HepG2 (cell line): ENCODE data around the gene OR2M4.

Source experiments
- POLR2AphosphoS5 ChIP-seq: IDR thresholded peaks from 2 replicates; pipeline ENCODE4 v1.6.1; 2012; ENCODE audit warnings: low read depth, low read length
- PRDM4 ChIP-seq: sonication (generic); formaldehyde crosslinking; IDR thresholded peaks from 2 replicates; pipeline ENCODE4 v1.9.0; 2021; ENCODE audit warnings: missing genetic modification reagents, borderline replicate concordance
- RELA ChIP-seq: sonication (generic); formaldehyde crosslinking; IDR thresholded peaks from 2 replicates; pipeline ENCODE4 v1.4.0; 2020; ENCODE audit warnings: missing genetic modification reagents
- ZBTB8A ChIP-seq: sonication (generic); formaldehyde crosslinking; IDR thresholded peaks from 2 replicates; pipeline ENCODE4 v1.4.0; 2020; ENCODE audit warnings: mild to moderate bottlenecking, low read depth, missing genetic modification reagents, borderline replicate concordance
- TF ChIP-seq, protein P1 (sequence below): sonication (generic); formaldehyde crosslinking; IDR thresholded peaks from 2 replicates; pipeline ENCODE4 v1.4.0; 2020; ENCODE audit warnings: missing genetic modification reagents, borderline replicate concordance

DNA sequence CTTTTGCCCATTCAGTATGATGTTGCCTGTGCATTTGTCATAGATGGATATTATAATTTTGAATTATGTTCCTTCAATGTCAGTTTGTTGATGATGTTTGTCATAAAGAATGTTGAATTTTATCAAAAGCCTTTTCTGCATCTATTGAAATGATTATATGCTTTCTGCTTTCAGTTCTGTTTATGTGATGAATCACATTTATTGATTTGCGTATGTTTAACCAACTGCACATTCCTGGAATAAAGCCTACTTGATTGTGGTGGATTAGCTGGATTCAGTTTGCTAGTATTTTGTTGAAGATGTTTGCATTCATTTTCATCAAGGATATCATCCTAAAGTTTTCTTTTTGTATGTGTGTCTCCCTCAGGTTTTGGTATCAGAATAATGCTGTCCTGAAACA is 5.7 kb upstream of the OR2M4 start:
- TF ChIP-seq RELA: no peak
- no peak for TF ChIP-seq PRDM4 (CRISPR knock-in tag)
- TF ChIP-seq, protein P1, sequence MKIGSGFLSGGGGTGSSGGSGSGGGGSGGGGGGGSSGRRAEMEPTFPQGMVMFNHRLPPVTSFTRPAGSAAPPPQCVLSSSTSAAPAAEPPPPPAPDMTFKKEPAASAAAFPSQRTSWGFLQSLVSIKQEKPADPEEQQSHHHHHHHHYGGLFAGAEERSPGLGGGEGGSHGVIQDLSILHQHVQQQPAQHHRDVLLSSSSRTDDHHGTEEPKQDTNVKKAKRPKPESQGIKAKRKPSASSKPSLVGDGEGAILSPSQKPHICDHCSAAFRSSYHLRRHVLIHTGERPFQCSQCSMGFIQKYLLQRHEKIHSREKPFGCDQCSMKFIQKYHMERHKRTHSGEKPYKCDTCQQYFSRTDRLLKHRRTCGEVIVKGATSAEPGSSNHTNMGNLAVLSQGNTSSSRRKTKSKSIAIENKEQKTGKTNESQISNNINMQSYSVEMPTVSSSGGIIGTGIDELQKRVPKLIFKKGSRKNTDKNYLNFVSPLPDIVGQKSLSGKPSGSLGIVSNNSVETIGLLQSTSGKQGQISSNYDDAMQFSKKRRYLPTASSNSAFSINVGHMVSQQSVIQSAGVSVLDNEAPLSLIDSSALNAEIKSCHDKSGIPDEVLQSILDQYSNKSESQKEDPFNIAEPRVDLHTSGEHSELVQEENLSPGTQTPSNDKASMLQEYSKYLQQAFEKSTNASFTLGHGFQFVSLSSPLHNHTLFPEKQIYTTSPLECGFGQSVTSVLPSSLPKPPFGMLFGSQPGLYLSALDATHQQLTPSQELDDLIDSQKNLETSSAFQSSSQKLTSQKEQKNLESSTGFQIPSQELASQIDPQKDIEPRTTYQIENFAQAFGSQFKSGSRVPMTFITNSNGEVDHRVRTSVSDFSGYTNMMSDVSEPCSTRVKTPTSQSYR (CRISPR knock-in tag): no peak
- no peak for TF ChIP-seq ZBTB8A (CRISPR knock-in tag)
- TF ChIP-seq POLR2AphosphoS5: no peak
